A549 treated with AZD2906 at 1 μM for 4 hours (cell line): Measurements from ENCODE around the gene ANXA4. TPM values are rescaled to one million over a fixed set of nuclear protein-coding genes. Genes with fewer than 3 reads are reported as not detected.

Experiments
- total RNA-seq: library from RNA; stranded (reverse); fragments of 200-300 nt; extraction: Qiagen RNA extraction; gene quantifications from 5 replicates; pipeline ENCODE4 v1.2.3, GENCODE V29; 2022

The ANXA4 gene
- total RNA-seq: 321 to 400 TPM (median 345 TPM) in 5 replicates

DNA sequence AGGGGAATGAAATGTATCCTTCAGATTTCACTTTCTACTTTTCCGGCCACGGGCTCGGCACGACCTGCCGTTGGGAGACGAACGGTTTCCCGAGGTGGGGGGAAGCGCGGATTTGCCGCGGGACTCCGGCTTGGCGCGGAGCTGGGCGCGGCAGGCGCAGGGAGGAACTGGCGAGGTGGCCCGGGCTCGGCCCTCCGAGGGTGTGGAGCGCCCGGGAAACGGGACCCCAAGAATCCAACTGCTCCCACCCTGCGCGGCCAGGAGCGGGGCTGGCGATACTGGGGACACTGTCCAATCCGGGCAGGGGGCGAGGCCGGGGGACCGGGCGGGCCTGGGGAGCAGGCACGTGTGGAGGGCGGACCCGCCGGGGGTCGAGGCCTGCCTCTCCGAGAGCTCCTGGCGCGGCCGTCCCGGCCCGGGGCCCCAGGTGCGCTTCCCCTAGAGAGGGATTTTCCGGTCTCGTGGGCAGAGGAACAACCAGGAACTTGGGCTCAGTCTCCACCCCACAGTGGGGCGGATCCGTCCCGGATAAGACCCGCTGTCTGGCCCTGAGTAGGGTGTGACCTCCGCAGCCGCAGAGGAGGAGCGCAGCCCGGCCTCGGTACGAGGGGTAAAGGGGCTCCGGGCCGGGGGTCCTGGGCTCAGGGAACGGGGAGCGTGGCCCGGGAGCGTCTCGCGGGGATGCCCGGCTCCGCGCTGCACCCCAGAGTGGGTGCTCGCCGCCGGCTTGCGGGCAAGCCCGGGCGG lies at the start of gene ANXA4:
ANXA4 (plus strand) TSS at position 560 of the 747 bp plus-strand sequence. CDS start 39,432 bp downstream, outside the sequence.

DNA sequence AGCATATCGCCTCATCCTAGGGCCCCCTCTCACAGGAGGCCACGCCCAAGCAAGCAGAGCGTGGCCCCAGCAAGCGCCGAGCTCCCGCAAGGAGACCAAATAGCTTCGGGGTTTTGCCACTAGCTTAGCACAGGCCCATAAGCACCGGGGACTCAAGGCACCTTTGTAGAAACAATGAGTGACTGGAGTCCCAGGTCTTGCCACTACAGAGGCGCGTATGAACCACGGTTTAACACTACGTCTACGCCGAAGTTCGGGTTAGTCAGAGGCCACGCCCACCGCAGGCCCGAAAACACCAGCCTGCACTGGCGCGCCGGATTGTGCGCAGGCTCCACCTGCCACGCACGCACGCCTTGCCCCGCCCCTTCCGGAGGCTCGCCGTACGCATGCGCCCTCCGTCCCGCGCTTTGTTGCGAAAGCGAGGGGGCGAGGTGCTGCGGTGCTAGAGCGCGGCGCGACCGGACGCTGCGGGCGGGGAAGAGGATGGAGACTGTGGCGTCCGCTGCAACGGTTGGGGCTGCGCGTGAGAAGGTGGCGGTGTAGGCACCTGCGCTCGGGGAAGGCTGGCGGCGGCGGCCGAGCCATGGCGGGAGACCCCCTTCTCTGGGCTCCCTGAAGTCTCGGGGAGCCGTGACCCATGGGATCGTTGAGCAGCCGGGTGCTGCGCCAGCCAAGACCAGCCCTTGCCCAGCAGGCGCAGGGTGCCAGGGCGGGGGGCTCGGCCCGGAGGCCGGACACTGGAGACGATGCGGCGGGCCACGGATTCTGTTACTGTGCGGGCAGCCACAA lies 87.5 kb downstream of the ANXA4 start, which contains the start of gene GMCL1:
GMCL1 (plus strand) TSS at position 405 of the 789 bp plus-strand sequence; CDS start at position 638, 233 bp downstream.

Other genes starting within 250 kb of the ANXA4 start
- gene AAK1, start 98.4 kb upstream of the ANXA4 start, total RNA-seq: 10.6 to 14.9 TPM (median 12.7 TPM) in 5 replicates
- 9.0 to 11.6 TPM (median 10.0 TPM) in 5 replicates for gene GMCL1, start 87.5 kb downstream of the ANXA4 start, total RNA-seq
- 45.5 to 76.1 TPM (median 49.1 TPM) in 5 replicates for gene SNRNP27, start 151.8 kb downstream of the ANXA4 start, total RNA-seq
- 2.1 to 2.9 TPM (median 2.2 TPM) in 5 replicates for gene MXD1, start 173.0 kb downstream of the ANXA4 start, total RNA-seq
- 0.20 to 0.38 TPM (median 0.25 TPM) in 5 replicates for gene ASPRV1, start 219.5 kb downstream of the ANXA4 start, total RNA-seq